ENCODE results near the gene YWHAG. TPM values are rescaled to one million over a fixed set of nuclear protein-coding genes. Genes with fewer than 3 reads are reported as not detected.
A peak's percentile ranks its signal among the peaks of the same experiment; 100 is the strongest.
"Not testable (repeated sequence)": the region's sequence is repeated elsewhere in the genome, so short reads cannot be mapped to it uniquely, and the experiment has no call there.

YWHAG gene
- total RNA-seq, 1 donor from 2014 or later, result 151 TPM

DNA sequence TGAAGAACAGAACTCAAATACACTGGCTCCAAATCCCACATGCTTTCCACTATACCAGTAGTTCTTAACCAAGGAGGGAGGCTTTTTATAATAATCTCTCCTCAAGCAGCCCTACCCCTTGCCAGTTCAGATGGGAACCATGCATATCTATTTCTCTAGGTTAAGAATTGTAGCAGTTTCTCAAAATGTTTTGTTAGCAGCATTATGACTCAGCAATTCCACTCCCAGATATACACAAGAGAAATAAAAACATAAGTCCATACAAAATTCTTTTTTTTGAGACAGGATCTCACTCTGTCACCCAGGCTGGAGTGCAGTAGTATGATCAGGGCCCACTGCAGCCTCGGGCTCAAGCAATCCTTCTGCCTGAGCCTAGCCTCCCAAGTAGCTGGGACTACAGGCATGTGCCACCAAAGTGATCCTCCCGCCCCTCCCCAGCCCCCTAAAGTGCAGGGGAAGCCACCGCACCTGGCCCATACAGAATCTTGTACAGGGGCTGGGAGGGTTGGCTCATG is 18.1 kb downstream of the YWHAG start:
- H3K27me3 Mint-ChIP-seq (ENCODE audit: unreplicated experiment), result no peaks in the 10 kb centered on the region
- DNase-seq (ENCODE audit: extremely low spot score, unreplicated experiment), result no peak
- H3K4me1 Mint-ChIP-seq (ENCODE audit: unreplicated experiment), result peaks cover 65% of the 10 kb centered on the region
- TF ChIP-seq, protein P1, sequence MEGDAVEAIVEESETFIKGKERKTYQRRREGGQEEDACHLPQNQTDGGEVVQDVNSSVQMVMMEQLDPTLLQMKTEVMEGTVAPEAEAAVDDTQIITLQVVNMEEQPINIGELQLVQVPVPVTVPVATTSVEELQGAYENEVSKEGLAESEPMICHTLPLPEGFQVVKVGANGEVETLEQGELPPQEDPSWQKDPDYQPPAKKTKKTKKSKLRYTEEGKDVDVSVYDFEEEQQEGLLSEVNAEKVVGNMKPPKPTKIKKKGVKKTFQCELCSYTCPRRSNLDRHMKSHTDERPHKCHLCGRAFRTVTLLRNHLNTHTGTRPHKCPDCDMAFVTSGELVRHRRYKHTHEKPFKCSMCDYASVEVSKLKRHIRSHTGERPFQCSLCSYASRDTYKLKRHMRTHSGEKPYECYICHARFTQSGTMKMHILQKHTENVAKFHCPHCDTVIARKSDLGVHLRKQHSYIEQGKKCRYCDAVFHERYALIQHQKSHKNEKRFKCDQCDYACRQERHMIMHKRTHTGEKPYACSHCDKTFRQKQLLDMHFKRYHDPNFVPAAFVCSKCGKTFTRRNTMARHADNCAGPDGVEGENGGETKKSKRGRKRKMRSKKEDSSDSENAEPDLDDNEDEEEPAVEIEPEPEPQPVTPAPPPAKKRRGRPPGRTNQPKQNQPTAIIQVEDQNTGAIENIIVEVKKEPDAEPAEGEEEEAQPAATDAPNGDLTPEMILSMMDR (IDR thresholded peaks at IDR 0.05), result no peak
- peak overlapping the region; percentile 88 for H3K27ac Mint-ChIP-seq (ENCODE audit: unreplicated experiment)
- peak overlapping the region; percentile 1 for H3K4me3 Mint-ChIP-seq (ENCODE audit: unreplicated experiment)
- H3K36me3 Mint-ChIP-seq (ENCODE audit: unreplicated experiment), result peaks cover 32% of the 10 kb centered on the region
- no peaks in the 10 kb centered on the region for H3K9me3 Mint-ChIP-seq (ENCODE audit: unreplicated experiment)

DNA sequence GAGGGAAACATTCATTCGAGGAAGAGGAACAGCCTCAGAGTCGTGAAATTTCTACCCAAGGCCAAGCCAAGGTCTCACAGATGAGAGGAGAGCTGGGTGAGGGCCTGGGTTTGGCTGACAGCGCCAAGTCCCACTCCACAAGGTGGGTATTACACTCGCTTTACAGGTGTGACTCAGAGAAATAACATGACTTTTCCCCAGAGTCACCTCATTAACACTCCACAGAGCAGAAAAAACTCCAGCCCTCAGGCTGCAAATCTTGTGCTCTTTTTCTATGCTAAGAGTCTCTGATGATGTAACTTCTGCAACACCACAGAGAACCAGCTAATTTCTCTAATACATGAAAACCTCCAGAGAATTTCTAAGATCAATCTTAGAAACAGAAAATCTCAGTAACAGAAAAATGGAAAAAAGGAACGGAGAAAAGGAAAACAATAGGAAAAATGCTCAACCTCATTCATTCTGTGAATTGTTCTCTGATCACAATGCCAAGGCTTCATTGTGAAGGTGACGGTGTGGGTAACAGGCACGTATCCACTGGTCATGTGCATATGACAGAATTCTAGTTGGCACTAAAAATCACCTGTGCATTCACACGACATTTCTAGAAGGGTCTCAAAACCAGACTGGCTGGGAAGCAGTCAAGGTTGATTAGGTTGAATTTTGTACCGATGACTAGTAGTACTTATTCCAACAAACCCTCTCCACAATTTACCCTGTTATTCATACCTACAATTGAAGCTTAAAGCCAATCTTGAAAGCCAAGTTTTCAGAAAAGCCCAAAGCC is 20.3 kb downstream of the YWHAG start:
- TF ChIP-seq, protein P1 (IDR thresholded peaks at IDR 0.05), result no peak
- DNase-seq (ENCODE audit: extremely low spot score, unreplicated experiment), result no peak
- H3K27ac Mint-ChIP-seq (ENCODE audit: unreplicated experiment), result peak overlapping the region; percentile 87
- no peaks in the 10 kb centered on the region for H3K27me3 Mint-ChIP-seq (ENCODE audit: unreplicated experiment)
- H3K4me3 Mint-ChIP-seq (ENCODE audit: unreplicated experiment), result peak overlapping the region; percentile 12
- no peaks in the 10 kb centered on the region for H3K9me3 Mint-ChIP-seq (ENCODE audit: unreplicated experiment)
- H3K4me1 Mint-ChIP-seq (ENCODE audit: unreplicated experiment), result peaks cover 71% of the 10 kb centered on the region
- H3K36me3 Mint-ChIP-seq (ENCODE audit: unreplicated experiment), result peaks cover 19% of the 10 kb centered on the region

DNA sequence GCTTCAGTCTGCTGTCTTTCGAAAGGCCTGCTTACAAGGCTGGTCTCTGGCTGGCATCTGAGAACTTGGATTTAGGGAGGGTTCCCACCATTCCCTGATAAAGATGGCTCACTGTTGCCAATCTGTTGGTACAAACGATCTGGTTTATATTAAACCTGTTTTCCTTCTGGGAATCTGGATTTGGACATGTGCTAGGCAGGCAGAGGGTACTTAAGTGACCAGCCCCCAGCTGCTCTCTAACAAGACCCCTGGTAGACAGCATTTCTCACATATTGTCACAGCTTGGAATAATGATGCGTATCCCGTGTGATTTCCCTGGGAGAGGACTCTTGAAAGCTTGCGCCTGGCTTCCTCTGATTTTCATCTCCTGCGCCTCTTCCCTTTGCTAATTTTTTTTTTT is 21.6 kb downstream of the YWHAG start:
- Mint-ChIP-seq H3K27me3 (ENCODE audit: unreplicated experiment) (no peaks in the 10 kb centered on the region), H3K4me3 (ENCODE audit: unreplicated experiment) (no peak overlapping the region), H3K27ac (ENCODE audit: unreplicated experiment) (peak overlapping the region; percentile 87), H3K4me1 (ENCODE audit: unreplicated experiment) (peaks cover 65% of the 10 kb centered on the region), H3K36me3 (ENCODE audit: unreplicated experiment) (peaks cover 17% of the 10 kb centered on the region), H3K9me3 (ENCODE audit: unreplicated experiment) (no peaks in the 10 kb centered on the region)
- DNase-seq (ENCODE audit: extremely low spot score, unreplicated experiment), result no peak
- TF ChIP-seq, protein P1 (IDR thresholded peaks at IDR 0.05), result no peak

DNA sequence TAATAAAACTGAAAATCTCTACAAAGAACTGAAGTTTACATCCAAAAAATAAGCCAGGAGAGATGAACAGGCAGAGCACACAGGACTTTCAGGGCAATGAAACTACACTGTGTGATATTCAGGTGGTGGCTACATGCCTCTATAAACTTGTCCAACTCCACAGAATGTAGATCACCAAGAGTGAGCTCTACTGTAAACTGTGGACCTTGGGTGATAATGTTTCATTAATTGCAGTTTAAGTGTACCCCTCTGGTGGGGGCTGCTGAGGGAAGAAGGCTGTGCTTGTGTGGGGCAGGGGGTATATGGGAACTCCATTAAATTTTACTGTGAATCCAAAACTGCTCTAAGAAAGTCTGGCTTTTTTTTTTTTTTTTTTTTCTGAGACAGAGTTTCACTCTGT is 22.7 kb downstream of the YWHAG start:
- no peaks in the 10 kb centered on the region for H3K27me3 Mint-ChIP-seq (ENCODE audit: unreplicated experiment)
- H3K36me3 Mint-ChIP-seq (ENCODE audit: unreplicated experiment), result peaks cover 17% of the 10 kb centered on the region
- no peaks in the 10 kb centered on the region for H3K9me3 Mint-ChIP-seq (ENCODE audit: unreplicated experiment)
- H3K27ac Mint-ChIP-seq (ENCODE audit: unreplicated experiment), result no peak overlapping the region
- no peak overlapping the region for H3K4me3 Mint-ChIP-seq (ENCODE audit: unreplicated experiment)
- no peak for DNase-seq (ENCODE audit: extremely low spot score, unreplicated experiment)
- TF ChIP-seq, protein P1 (IDR thresholded peaks at IDR 0.05), result no peak
- H3K4me1 Mint-ChIP-seq (ENCODE audit: unreplicated experiment), result peaks cover 59% of the 10 kb centered on the region

DNA sequence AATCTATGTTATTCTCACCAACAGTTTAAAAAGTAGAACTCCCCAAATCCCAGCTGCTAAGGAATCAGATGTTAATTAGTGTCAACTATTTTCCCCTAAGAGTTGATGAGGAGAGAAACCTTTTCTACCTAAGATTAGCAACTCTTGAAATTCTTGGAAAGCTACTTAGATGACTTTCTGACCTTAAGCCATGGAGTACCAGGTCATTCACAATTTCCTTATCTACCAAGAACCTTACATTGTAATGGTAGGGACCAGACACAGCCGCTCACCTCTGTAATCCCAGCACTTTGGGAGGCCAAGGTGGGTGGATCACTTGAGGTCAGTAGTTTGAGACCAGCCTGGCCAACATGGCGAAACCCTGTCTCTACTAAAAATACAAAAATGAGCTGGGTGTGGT is 23.4 kb downstream of the YWHAG start:
- peaks cover 53% of the 10 kb centered on the region for H3K4me1 Mint-ChIP-seq (ENCODE audit: unreplicated experiment)
- H3K36me3 Mint-ChIP-seq (ENCODE audit: unreplicated experiment), result peaks cover 17% of the 10 kb centered on the region
- H3K9me3 Mint-ChIP-seq (ENCODE audit: unreplicated experiment); H3K4me3 Mint-ChIP-seq (ENCODE audit: unreplicated experiment); H3K27me3 Mint-ChIP-seq (ENCODE audit: unreplicated experiment); H3K27ac Mint-ChIP-seq (ENCODE audit: unreplicated experiment); DNase-seq (ENCODE audit: extremely low spot score, unreplicated experiment): not testable (repeated sequence)

Measured in osteocyte (in vitro differentiated cells).